IMR-90 (cell line): ENCODE measurements around the gene GALNT12. TPM values are rescaled to one million over a fixed set of nuclear protein-coding genes. Genes with fewer than 3 reads are reported as not detected.

Source experiments
- ATAC-seq: fragments of 200-7000 bp; cut with Tn5 transposase; 2 replicates; pipeline ENCODE4 v1.9.1; 2020; ENCODE audit warnings: low read depth, mild to moderate bottlenecking, moderate library complexity
- BruUV-seq: library from RNA; stranded (reverse); fragments of 400-500 nt; replicated peaks from 2 replicates; lab custom pipeline; 2021; lab: Mats Ljungman, UMichigan
- CTCF ChIA-PET: fragments of 300-600 bp; formaldehyde crosslinking; extraction: SDS; loops from one replicate; lab custom pipeline; 2021; ENCODE audit warnings: antibody characterized with exemption; lab: Yijun Ruan, JAX
- POLR2A ChIA-PET: fragments of 300-600 bp; sonication (Branson Sonifier 250); formaldehyde crosslinking; loops from one replicate; lab custom pipeline; 2022; ENCODE audit warnings: antibody characterized with exemption; ENCODE audit not compliant: unreplicated experiment; lab: Charles Lee
- DNase-seq: peaks from one replicate; pipeline ENCODE4 v3.0.0; 2013
- H2AFZ ChIP-seq: replicated peaks from 2 replicates; pipeline ENCODE3; 2013; ENCODE audit warnings: low read length, mild to moderate bottlenecking; ENCODE audit not compliant: poor library complexity
- H2AK5ac ChIP-seq: 2 replicates; pipeline ENCODE4 v1.6.1; 2013; ENCODE audit warnings: low read depth, low read length, inconsistent platforms
- H2AK9ac ChIP-seq: replicated peaks from 2 replicates; pipeline ENCODE3; 2013; ENCODE audit warnings: mild to moderate bottlenecking, low read depth, low read length, moderate library complexity; ENCODE audit not compliant: poor library complexity
- H2BK120ac ChIP-seq: 2 replicates; pipeline ENCODE4 v1.6.1; 2013; ENCODE audit warnings: low read depth, low read length, inconsistent platforms
- H2BK15ac ChIP-seq: 3 replicates; pipeline ENCODE4 v1.6.1; 2013; ENCODE audit warnings: low read depth, low read length, inconsistent platforms
- H2BK20ac ChIP-seq: 2 replicates; pipeline ENCODE4 v1.6.1; 2013; ENCODE audit warnings: low read depth, mild to moderate bottlenecking, inconsistent platforms, low read length, moderate library complexity
- H2BK5ac ChIP-seq: 2 replicates; pipeline ENCODE4 v1.6.1; 2013; ENCODE audit warnings: mild to moderate bottlenecking, low read depth, low read length, inconsistent platforms; ENCODE audit not compliant: poor library complexity, severe bottlenecking
- H3K14ac ChIP-seq: replicated peaks from 2 replicates; pipeline ENCODE4 v1.6.1; 2013; ENCODE audit warnings: low read depth, low read length, inconsistent platforms
- H3K18ac ChIP-seq: 2 replicates; pipeline ENCODE4 v1.6.1; 2013; ENCODE audit warnings: low read depth, low read length, control low read depth
- H3K23ac ChIP-seq: 2 replicates; pipeline ENCODE4 v1.6.1; 2013; ENCODE audit warnings: low read depth, low read length, inconsistent platforms
- H3K27ac ChIP-seq: 2 replicates; pipeline ENCODE4 v1.5.1; 2013; ENCODE audit warnings: mild to moderate bottlenecking, control low read depth, low read length; ENCODE audit not compliant: insufficient read depth
- H3K27me3 ChIP-seq: 2 replicates; pipeline ENCODE4 v1.6.1; 2013; ENCODE audit warnings: low read length; ENCODE audit not compliant: control insufficient read depth, insufficient read depth
- H3K36me3 ChIP-seq: 2 replicates; pipeline ENCODE4 v1.6.1; 2013; ENCODE audit warnings: low read length, mixed read lengths; ENCODE audit not compliant: control insufficient read depth, insufficient read depth
- H3K4ac ChIP-seq: 2 replicates; pipeline ENCODE4 v1.6.1; 2013; ENCODE audit warnings: low read depth, low read length, inconsistent platforms
- H3K4me1 ChIP-seq: 2 replicates; pipeline ENCODE4 v1.6.1; 2013; ENCODE audit warnings: low read length, mixed read lengths; ENCODE audit not compliant: control insufficient read depth, insufficient read depth
- H3K4me2 ChIP-seq: 2 replicates; pipeline ENCODE4 v1.6.1; 2013; ENCODE audit warnings: low read depth, mild to moderate bottlenecking, control low read depth, low read length, moderate library complexity
- H3K4me3 ChIP-seq: 2 replicates; pipeline ENCODE4 v1.5.1; 2013; ENCODE audit warnings: low read depth, mild to moderate bottlenecking, control low read depth, low read length, moderate library complexity; ENCODE audit not compliant: insufficient read depth
- H3K56ac ChIP-seq: 2 replicates; pipeline ENCODE4 v1.6.1; 2013; ENCODE audit warnings: low read length, inconsistent platforms; ENCODE audit not compliant: insufficient read depth; ENCODE audit errors: extremely low read depth
- H3K79me1 ChIP-seq, 2 experiments: 2 replicates each; pipeline ENCODE4 v1.6.1; 2013; ENCODE audit warnings: low read length in 2 of 2, inconsistent platforms in 1 of 2, low read depth in 1 of 2
- H3K9ac ChIP-seq: 2 replicates; pipeline ENCODE4 v1.6.1; 2013; ENCODE audit warnings: low read depth, low read length, control low read depth
- H3K9me1 ChIP-seq: 2 replicates; pipeline ENCODE4 v1.6.1; 2013; ENCODE audit warnings: low read length, inconsistent platforms; ENCODE audit not compliant: insufficient read depth
- H3K9me3 ChIP-seq: 2 replicates; pipeline ENCODE4 v1.6.1; 2013; ENCODE audit warnings: low read length; ENCODE audit not compliant: control insufficient read depth, insufficient read depth
- H4K20me1 ChIP-seq: 2 replicates; pipeline ENCODE4 v1.6.1; 2013; ENCODE audit warnings: low read length, inconsistent platforms; ENCODE audit not compliant: insufficient read depth
- H4K5ac ChIP-seq: 2 replicates; pipeline ENCODE4 v1.6.1; 2013; ENCODE audit warnings: mild to moderate bottlenecking, low read depth, low read length, control low read depth
- H4K8ac ChIP-seq, 2 experiments: 2 replicates each; pipeline ENCODE4 v1.6.1; 2013; ENCODE audit warnings: low read depth in 2 of 2, low read length in 2 of 2, control low read depth in 1 of 2, inconsistent platforms in 1 of 2
- H4K91ac ChIP-seq: 2 replicates; pipeline ENCODE4 v1.6.1; 2013; ENCODE audit warnings: low read depth, low read length, inconsistent platforms; ENCODE audit not compliant: insufficient read depth
- CHD1 ChIP-seq: IDR thresholded peaks from 2 replicates; pipeline ENCODE4 v1.6.1; 2012; ENCODE audit warnings: low read depth, low read length, improper control_type of control experiment
- FOS ChIP-seq: fragments of 150-350 bp; IDR thresholded peaks from 2 replicates; pipeline ENCODE4 v1.6.1; 2016; ENCODE audit warnings: low read depth, low read length
- POLR2A ChIP-seq: IDR thresholded peaks from 2 replicates; pipeline ENCODE4 v1.6.1; 2012; ENCODE audit warnings: mild to moderate bottlenecking, low read depth, low read length
- WGBS, 2 experiments: methylation state at CpG; one replicate each; pipeline versions ENCODE4 v1.1.5 to v1.1.7; 2013; ENCODE audit warnings: missing lambda C conversion rate in 2 of 2; ENCODE audit not compliant: insufficient read length in 1 of 2; ENCODE audit errors: extremely low coverage in 2 of 2; 5-methylcytosine and 5-hydroxymethylcytosine counted together
- dilution Hi-C: fragments of 300-500 bp; cut with HindIII; formaldehyde crosslinking; loops from one replicate; pipeline ENCODE4 v1.14.3; 2018; ENCODE audit warnings: low sequenced_read_pairs; ENCODE audit not compliant: unreplicated experiment
- in situ Hi-C: fragments of 300-500 bp; cut with MboI; formaldehyde crosslinking; loops from 3 replicates; pipeline ENCODE4 v1.14.3; 2019; ENCODE audit warnings: low sequenced_read_pairs, inconsistent platforms, mixed read lengths
- intact Hi-C: fragments of 100-400 bp; cut with micrococcal nuclease; formaldehyde crosslinking; loops from 2 replicates; pipeline ENCODE4 v1.10.0; 2022
- polyA plus RNA-seq, 3 experiments: library from polyadenylated mRNA; depleted of rRNA; stranded (reverse); fragments of >200 nt; gene quantifications; 2 replicates each; pipeline ENCODE4 v1.2.3, GENCODE V29; 2012; ENCODE audit warnings: low replicate concordance in 1 of 3
- total RNA-seq: library from RNA; depleted of rRNA; stranded (reverse); fragments of >200 nt; gene quantifications from 2 replicates; pipeline ENCODE4 v1.2.3, GENCODE V29; 2012
- TF ChIP-seq, protein P1 (sequence below): fragments of 150-350 bp; IDR thresholded peaks from 2 replicates; pipeline ENCODE4 v1.6.1; 2016; ENCODE audit warnings: low read depth, mild to moderate bottlenecking, low read length, moderate library complexity, borderline replicate concordance

The GALNT12 gene
- total and polyA plus RNA-seq, 2 of the 4 experiments (the other 2 are of a cell fraction): 2.3 to 2.5 TPM

DNA sequence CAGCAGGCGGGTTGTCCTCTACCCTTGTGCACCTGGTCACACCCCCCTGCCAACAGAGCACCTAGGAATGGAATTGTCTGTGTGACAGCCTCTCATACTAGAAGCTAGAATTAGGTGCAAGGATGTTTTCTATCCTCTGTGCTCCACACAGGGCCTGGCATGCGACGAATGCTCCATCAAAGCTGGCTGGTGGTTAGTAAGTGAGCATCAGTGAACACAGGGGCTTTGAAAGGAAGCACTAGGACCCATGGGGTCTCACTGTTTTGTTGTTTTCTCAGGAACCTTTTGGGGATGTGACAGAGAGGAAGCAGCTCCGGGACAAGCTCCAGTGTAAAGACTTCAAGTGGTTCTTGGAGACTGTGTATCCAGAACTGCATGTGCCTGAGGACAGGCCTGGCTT is 32.3 kb downstream of the GALNT12 start:
- no peak overlapping the region for H3K56ac ChIP-seq
- H3K36me3 ChIP-seq: no peaks in the 10 kb centered on the region
- TF ChIP-seq POLR2A: no peak
- TF ChIP-seq, protein P1, sequence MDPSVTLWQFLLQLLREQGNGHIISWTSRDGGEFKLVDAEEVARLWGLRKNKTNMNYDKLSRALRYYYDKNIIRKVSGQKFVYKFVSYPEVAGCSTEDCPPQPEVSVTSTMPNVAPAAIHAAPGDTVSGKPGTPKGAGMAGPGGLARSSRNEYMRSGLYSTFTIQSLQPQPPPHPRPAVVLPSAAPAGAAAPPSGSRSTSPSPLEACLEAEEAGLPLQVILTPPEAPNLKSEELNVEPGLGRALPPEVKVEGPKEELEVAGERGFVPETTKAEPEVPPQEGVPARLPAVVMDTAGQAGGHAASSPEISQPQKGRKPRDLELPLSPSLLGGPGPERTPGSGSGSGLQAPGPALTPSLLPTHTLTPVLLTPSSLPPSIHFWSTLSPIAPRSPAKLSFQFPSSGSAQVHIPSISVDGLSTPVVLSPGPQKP: no peak
- TF ChIP-seq CHD1: no peak
- TF ChIP-seq FOS: no peak
- WGBS, 2 experiments: no CpG with 5 or more reads among the region's 4 CpGs
- no peak overlapping the region for H2AK5ac ChIP-seq
- 0 out of 2 replicates have a peak, but pooled peaks cover 3% of the 10 kb centered on the region for H3K9me1 ChIP-seq
- ChIA-PET CTCF (no interaction called here), POLR2A (no interaction called here)
- no peak overlapping the region for H3K23ac ChIP-seq
- H2AFZ ChIP-seq: no peak overlapping the region
- H4K20me1 ChIP-seq: no peaks in the 10 kb centered on the region
- BruUV-seq: no TSS peak
- H2AK9ac ChIP-seq: no peak overlapping the region
- no peak overlapping the region for H3K27ac ChIP-seq
- intact Hi-C loops (no loop called here), in situ Hi-C loops (no loop called here), dilution Hi-C loops (loop anchor here (25.0 kb wide), 1 partner anchor 298 kb away; no protein-coding TSS in a partner anchor)
- H3K14ac ChIP-seq: no peak overlapping the region
- no peak overlapping the region for H4K91ac ChIP-seq
- no peaks in the 10 kb centered on the region for H3K9me3 ChIP-seq
- no peak for DNase-seq
- no peak overlapping the region for H4K8ac ChIP-seq
- no peak for ATAC-seq
- H3K18ac ChIP-seq: no peak overlapping the region
- H2BK15ac ChIP-seq: no peak overlapping the region
- H2BK20ac ChIP-seq: no peak overlapping the region
- H4K5ac ChIP-seq: no peak overlapping the region
- no peak overlapping the region for H3K4me2 ChIP-seq
- no peak overlapping the region for H3K9ac ChIP-seq
- no peak overlapping the region for H2BK5ac ChIP-seq
- H3K4me1 ChIP-seq: no peaks in the 10 kb centered on the region
- H3K4ac ChIP-seq: no peak overlapping the region
- peaks cover 3% of the 10 kb centered on the region; the same call in 1 of the 2 replicates for H3K27me3 ChIP-seq
- no peak overlapping the region for H3K4me3 ChIP-seq
- no peak overlapping the region for H2BK120ac ChIP-seq
- H3K79me1 ChIP-seq: no peaks in the 10 kb centered on the region
